GM12864 (cell line): ENCODE measurements around the gene CILP.

ENCODE experiments used
- DNase-seq: peaks from one replicate; pipeline ENCODE4 v3.0.0-alpha.2; 2011; ENCODE audit warnings: low read depth
- H3K4me3 ChIP-seq: 2 replicates; pipeline ENCODE4 v1.5.1; 2011; ENCODE audit warnings: mild to moderate bottlenecking, low read depth, low read length, control low read depth
- CTCF ChIP-seq: IDR thresholded peaks from 2 replicates; pipeline ENCODE4 v1.5.1; 2011; ENCODE audit warnings: low read depth, mild to moderate bottlenecking, moderate library complexity, low read length, control low read depth, inconsistent platforms; ENCODE audit errors: missing control alignments

The CILP gene

GRCh38 chr15:65204931-65205660 is 6.2 kb downstream of the CILP start:
- no peak overlapping the region for H3K4me3 ChIP-seq
- TF ChIP-seq CTCF = no peak
- DNase-seq = no peak

- TF ChIP-seq CTCF = no peak
- no peak for DNase-seq
- no peak overlapping the region for H3K4me3 ChIP-seq
These were observed 6.9 kb downstream of the CILP start for GRCh38 chr15:65204236-65204930.

GRCh38 chr15:65201918-65202317 is 9.4 kb downstream of the CILP start:
- DNase-seq = no peak
- TF ChIP-seq CTCF = no peak
- no peak overlapping the region for H3K4me3 ChIP-seq

- DNase-seq = no peak
- no peak overlapping the region for H3K4me3 ChIP-seq
- no peak for TF ChIP-seq CTCF
These were observed 12.7 kb downstream of the CILP start for GRCh38 chr15:65198571-65198970.

- no peak for TF ChIP-seq CTCF
- DNase-seq = no peak
- no peak overlapping the region for H3K4me3 ChIP-seq
These were observed 14.0 kb downstream of the CILP start for GRCh38 chr15:65197337-65197645.

GRCh38 chr15:65196637-65197336 is 14.5 kb downstream of the CILP start:
- TF ChIP-seq CTCF = no peak
- DNase-seq = no peak
- no peak overlapping the region for H3K4me3 ChIP-seq
